Measurements from ENCODE around the gene RRP1B.

GRCh38 chr21:43721939-43722338 is 62.6 kb downstream of the RRP1B start:
- TF ChIP-seq POLR2AphosphoS5 (IDR thresholded peaks at IDR 0.05) (no peak), POLR2A (IDR thresholded peaks at IDR 0.05) (no peak)
